KOPT-K1 (cell line): ENCODE measurements around the gene IQSEC1.

ENCODE experiments used
- H3K27ac ChIP-seq: fragments of 200-600 bp; sonication (generic); 2 replicates; pipeline ENCODE4 v1.5.1; 2016; ENCODE audit warnings: antibody characterized with exemption, mild to moderate bottlenecking, low read depth, low read length; ENCODE audit not compliant: poor library complexity, severe bottlenecking
- H3K36me3 ChIP-seq: fragments of 200-600 bp; sonication (generic); 2 replicates; pipeline ENCODE4 v1.5.1; 2017; ENCODE audit warnings: antibody characterized with exemption, mild to moderate bottlenecking, low read length, moderate library complexity; ENCODE audit not compliant: insufficient read depth
- H3K9me3 ChIP-seq: fragments of 200-600 bp; sonication (generic); 2 replicates; pipeline ENCODE4 v1.5.1; 2017; ENCODE audit warnings: antibody characterized with exemption, low read length, mild to moderate bottlenecking; ENCODE audit not compliant: insufficient read depth, poor library complexity, severe bottlenecking

IQSEC1 gene

GRCh38 chr3:13028010-13028821 is 45.0 kb downstream of the IQSEC1 start:
- H3K9me3 ChIP-seq = no peaks in the 10 kb centered on the region
- H3K36me3 ChIP-seq = no peaks in the 10 kb centered on the region
- H3K27ac ChIP-seq = no peak overlapping the region

GRCh38 chr3:13027154-13027553 is 46.1 kb downstream of the IQSEC1 start:
- Histone ChIP-seq H3K9me3 (no peaks in the 10 kb centered on the region), H3K36me3 (no peaks in the 10 kb centered on the region), H3K27ac (no peak overlapping the region)

GRCh38 chr3:13026534-13026933 is 46.7 kb downstream of the IQSEC1 start:
- no peaks in the 10 kb centered on the region for H3K9me3 ChIP-seq
- no peak overlapping the region for H3K27ac ChIP-seq
- no peaks in the 10 kb centered on the region for H3K36me3 ChIP-seq

- no peaks in the 10 kb centered on the region for H3K9me3 ChIP-seq
- H3K36me3 ChIP-seq = no peaks in the 10 kb centered on the region
- no peak overlapping the region for H3K27ac ChIP-seq
Measured at GRCh38 chr3:13025778-13026518, 47.3 kb downstream of the IQSEC1 start.

- Histone ChIP-seq H3K9me3 (no peaks in the 10 kb centered on the region), H3K36me3 (no peaks in the 10 kb centered on the region), H3K27ac (no peak overlapping the region)
Measured at GRCh38 chr3:13025090-13025489, 48.1 kb downstream of the IQSEC1 start.

- no peaks in the 10 kb centered on the region for H3K9me3 ChIP-seq
- no peaks in the 10 kb centered on the region for H3K36me3 ChIP-seq
- no peak overlapping the region for H3K27ac ChIP-seq
Measured at GRCh38 chr3:13024765-13025065, 48.5 kb downstream of the IQSEC1 start.

- Histone ChIP-seq H3K9me3 (no peaks in the 10 kb centered on the region), H3K27ac (no peak overlapping the region), H3K36me3 (no peaks in the 10 kb centered on the region)
Measured at GRCh38 chr3:13023971-13024764, 49.1 kb downstream of the IQSEC1 start.

- H3K36me3 ChIP-seq = no peaks in the 10 kb centered on the region
- no peak overlapping the region for H3K27ac ChIP-seq
- H3K9me3 ChIP-seq = no peaks in the 10 kb centered on the region
Measured at GRCh38 chr3:13023235-13023970, 49.8 kb downstream of the IQSEC1 start.

GRCh38 chr3:13022348-13023234 is 50.6 kb downstream of the IQSEC1 start:
- no peaks in the 10 kb centered on the region for H3K9me3 ChIP-seq
- no peak overlapping the region for H3K27ac ChIP-seq
- no peaks in the 10 kb centered on the region for H3K36me3 ChIP-seq

GRCh38 chr3:13021141-13022114 is 51.8 kb downstream of the IQSEC1 start:
- Histone ChIP-seq H3K9me3 (no peaks in the 10 kb centered on the region), H3K27ac (no peak overlapping the region), H3K36me3 (no peaks in the 10 kb centered on the region)

GRCh38 chr3:13020159-13020750 is 53.0 kb downstream of the IQSEC1 start:
- Histone ChIP-seq H3K27ac (peak overlapping the region; percentile 7), H3K9me3 (no peaks in the 10 kb centered on the region), H3K36me3 (no peaks in the 10 kb centered on the region)

GRCh38 chr3:13019243-13020095 is 53.8 kb downstream of the IQSEC1 start:
- Histone ChIP-seq H3K9me3 (no peaks in the 10 kb centered on the region), H3K36me3 (no peaks in the 10 kb centered on the region), H3K27ac (peak overlapping the region; percentile 99)
